Measurements from ENCODE around the gene ABCD2.
"Not testable (repeated sequence)": the region's sequence is repeated elsewhere in the genome, so short reads cannot be mapped to it uniquely, and the experiment has no call there.

The ABCD2 gene

DNA sequence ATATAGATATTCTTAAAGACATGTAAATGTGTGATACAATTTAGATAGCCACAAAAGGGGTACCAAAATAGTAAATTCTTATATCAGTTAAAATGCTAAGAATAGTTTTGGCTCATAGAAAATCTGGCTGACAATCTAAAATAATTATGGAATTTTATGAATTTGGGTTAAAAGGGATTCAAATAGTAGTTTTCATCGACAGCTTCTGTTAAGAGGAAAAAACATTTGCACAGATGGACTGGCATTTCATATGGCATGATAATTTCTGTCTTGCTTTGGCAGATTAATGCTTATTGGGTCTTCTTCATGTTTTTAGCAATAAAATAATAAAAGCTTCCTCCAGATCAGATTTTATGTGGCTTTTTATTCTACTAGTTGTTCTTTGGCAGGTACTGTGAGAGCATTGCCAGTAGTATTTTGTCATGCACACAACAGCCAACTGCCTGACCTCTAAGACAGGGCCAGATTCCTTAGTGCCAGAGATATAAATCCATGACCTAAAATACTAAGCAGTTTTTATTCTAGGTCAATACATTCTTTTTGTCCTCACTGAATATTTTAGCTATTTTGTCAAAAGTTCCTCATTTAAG lies 9.1 kb downstream of the ABCD2 start:
- DNase-seq: no peak

GRCh38 chr12:39606712-39607423 lies 12.7 kb downstream of the ABCD2 start:
- no peak for DNase-seq

GRCh38 chr12:39605996-39606395 lies 13.6 kb downstream of the ABCD2 start:
- DNase-seq: no peak

GRCh38 chr12:39605501-39605900 lies 14.1 kb downstream of the ABCD2 start:
- no peak for DNase-seq

DNA sequence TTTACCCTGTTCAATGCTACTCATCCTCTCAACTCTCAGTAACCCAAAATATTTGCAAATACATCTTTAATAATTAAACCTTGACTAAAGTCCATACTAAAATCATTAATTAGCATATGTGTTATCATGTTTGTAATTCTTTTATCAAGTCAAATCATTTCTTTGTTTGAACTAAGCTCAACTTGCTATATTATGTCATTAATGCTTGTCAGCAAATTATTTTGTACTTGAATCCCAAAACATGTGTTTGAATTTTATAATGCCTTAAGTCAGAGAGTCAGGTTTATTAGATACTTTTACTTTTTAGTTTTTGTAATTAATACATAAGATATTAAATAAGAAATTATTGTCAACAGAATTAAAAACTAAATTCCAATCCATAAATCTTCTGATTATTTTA lies 16.5 kb downstream of the ABCD2 start:
- no peak for DNase-seq

DNA sequence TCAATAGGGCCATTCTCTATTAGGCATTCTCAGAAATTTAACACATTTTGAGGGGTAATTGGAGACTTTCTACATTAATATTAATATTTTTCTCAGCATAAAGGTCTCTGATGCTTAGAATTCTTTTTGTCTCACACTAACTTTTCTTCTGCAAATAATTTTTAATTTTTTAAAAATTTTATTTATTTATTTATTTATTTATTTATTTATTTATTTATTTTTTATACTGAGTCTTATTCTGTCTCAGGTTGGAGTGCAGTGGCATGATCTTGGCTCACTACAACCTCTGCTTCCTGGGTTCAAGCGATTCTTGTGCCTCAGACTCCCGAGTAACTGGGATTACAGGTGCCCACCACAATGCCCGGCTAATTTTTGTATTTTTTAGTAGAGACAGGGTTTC lies 17.7 kb downstream of the ABCD2 start:
- not testable (repeated sequence) for DNase-seq

DNA sequence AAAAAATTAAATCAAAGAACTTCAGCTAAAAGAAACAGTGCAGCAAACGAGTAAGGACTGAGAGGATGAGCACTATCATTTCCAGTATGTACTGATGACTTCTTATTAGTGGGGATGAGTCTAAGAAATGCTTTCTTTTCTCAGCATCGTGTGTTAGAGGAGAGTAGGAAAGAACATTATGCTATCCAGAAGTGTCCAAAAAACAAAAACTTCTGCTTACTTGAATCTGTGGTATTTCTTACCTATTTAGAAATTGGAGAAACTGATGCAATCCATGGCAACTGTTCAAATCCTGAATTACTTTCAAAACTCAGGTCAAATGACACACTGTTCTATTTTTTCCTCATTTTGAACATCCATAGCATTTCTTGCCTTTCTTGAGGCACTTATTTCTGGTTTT lies 23.7 kb downstream of the ABCD2 start:
- DNase-seq: no peak

DNA sequence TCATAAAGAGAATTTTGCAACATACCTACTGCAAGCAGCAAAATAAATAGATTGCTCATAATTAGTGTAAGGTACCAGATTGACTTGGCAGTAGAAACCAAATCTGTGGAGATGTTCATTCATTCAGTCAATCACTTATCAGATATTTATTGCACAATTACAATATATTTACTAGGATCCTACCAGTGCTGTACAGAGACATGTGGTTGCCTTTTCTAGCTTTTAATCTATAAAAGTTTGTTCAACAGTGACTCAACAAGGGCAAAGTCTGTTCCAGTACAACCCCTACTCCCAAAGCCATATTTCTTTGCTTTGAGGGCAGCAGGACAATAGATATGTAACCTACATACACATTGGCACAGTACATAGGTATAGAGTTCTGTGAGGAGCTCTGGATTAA lies 27.3 kb downstream of the ABCD2 start:
- DNase-seq: no peak

- DNase-seq: no peak
Measured at GRCh38 chr12:39588348-39588747, 31.3 kb downstream of the ABCD2 start.

- DNase-seq: no peak
Measured at GRCh38 chr12:39587225-39587624, 32.4 kb downstream of the ABCD2 start.

- no peak for DNase-seq
Measured at GRCh38 chr12:39586816-39587215, 32.8 kb downstream of the ABCD2 start.

DNA sequence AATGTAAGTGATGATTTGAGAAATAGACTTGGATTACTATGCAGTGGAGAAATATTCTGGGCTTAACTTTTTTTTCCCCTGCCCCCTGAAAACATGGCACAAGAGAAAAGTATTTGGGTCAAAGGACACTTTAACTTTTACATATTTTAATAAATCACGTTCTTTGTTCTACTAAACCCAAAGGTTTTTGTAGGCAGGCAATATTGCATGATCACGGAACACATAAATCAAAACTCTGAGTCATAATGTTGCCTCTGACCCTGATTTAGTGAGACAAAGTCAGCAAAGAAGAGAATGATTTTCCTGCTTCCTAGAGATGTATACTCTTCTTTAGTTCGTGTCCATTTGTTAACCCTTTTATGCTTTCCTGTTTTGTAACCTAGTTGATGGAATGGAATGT lies 38.0 kb downstream of the ABCD2 start:
- no peak for DNase-seq

- no peak for DNase-seq
Measured at GRCh38 chr12:39575498-39575875, 44.1 kb downstream of the ABCD2 start.

- DNase-seq: no peak
Measured at GRCh38 chr12:39574785-39575497, 44.7 kb downstream of the ABCD2 start.

DNA sequence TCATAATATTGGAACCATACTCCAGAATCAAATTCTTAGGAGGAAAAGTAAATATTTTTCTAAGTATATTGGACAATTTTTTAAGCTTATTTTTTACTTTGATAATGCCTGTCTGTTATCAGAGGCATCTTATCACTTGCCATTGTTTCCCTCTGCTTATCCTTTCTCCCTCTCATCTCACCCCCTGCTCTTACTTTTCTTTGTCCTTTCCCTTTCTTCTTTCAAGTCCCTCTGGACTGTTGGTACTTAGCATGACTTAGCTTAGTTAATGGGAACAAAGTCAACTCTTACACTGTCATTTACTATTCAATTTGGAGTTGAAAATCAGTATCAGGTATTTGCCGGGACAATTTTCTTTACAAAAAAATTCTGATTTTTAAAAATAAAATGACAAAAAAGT lies 45.2 kb downstream of the ABCD2 start:
- DNase-seq: no peak

GRCh38 chr12:39573971-39574370 lies 45.6 kb downstream of the ABCD2 start:
- no peak for DNase-seq

DNA sequence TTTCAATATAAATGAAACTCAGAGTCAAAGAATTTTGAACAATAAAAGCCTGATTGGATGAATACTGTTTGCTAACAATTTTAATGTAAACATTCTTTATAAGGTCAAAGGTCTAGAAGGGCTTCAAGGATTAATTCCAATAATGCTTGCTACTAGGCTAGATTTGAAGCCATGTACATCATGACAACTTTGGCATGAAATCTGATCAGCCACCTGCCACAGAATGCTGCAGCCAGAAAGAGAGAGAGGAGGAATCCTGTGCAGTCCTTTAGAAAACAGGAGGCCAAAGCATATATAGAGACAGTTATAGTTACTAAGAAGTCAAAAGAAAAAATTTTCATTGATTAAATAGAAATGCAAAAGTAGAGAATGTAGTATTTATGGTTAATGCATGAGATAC lies 47.1 kb downstream of the ABCD2 start:
- DNase-seq: no peak

GRCh38 chr12:39571351-39571750 lies 48.3 kb downstream of the ABCD2 start:
- DNase-seq: no peak

GRCh38 chr12:39553476-39553875 lies 66.1 kb downstream of the ABCD2 start:
- DNase-seq: no peak

DNA sequence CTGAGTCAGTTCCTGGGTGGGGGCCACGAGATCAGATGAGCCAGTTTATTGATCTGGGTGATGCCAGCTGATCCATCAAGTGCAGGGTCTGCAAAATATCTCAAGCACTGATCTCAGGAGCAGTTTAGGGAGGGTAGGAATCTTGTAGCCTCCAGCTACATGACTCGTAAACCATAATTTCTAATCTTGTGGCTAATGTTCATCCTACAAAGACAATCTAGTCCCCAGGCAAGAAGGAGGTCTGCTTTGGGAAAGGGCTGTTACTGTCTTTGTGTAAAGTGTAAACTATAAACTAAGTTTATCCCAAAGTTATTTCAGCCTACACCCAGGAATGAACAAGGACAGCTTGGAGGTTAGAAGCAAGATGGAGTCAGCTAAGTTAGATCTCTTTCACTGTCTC lies 75.4 kb downstream of the ABCD2 start:
- not testable (repeated sequence) for DNase-seq

DNA sequence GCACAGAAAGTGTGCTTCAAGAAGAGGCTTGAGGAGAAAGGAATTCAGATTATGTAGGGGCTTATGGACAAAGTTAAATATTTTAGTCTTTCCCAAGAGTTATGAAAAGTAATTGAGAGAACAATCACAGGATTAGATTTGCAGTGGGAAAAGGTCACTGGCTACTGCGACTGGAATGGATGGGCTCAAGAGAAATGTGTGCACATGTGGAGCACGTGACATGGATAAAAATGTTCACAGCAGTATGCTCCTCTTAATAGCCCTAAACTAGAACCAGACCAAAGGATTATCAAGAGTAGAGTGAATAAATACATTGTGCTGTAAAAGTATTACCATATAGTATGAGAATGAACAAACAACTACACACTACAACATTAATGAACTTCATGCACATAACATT lies 78.1 kb downstream of the ABCD2 start:
- DNase-seq: no peak

DNA sequence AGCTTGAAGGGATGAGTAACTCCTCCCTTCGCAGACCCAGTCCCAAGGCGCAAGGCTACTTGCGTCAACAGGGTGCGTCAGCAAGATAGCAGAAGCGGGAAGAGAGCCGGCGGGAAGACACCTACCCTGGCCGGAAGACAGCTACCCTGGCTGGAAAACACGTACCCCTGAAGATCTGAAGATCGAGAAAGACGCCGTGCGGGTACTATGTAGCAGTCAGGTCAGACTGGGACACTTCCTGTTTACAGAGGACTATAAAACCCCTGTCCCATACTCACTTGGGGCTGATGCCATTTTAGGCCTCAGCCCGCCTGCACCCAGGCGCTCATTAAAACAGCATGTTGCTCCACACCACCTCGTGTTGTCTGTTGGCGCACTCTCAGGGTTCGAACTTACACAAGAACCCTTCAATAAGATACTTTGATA lies 80.9 kb downstream of the ABCD2 start:
- no peak for DNase-seq

GRCh38 chr12:39533951-39534350 lies 85.7 kb downstream of the ABCD2 start:
- no peak for DNase-seq

DNA sequence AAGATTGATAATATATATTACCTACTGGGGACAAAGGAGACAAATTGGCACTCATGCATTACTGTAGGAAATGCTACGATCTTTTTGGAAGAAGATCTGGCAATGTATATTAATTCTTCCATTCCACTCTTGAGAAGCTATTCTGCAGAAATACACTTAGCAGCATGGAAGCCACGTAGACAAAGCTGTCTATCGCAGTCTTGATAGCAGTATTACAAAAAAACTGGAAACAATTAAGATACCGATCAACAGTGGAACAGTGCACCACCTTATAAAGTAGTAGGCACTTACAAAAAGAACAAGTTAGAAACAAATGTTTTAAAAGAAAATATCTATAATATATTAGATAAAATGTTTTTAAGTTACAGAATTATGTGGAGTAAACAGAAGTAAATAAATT lies 87.2 kb downstream of the ABCD2 start:
- no peak for DNase-seq
